T-cell (primary cell): ENCODE measurements around the gene PIP5K1B. TPM values are rescaled to one million over a fixed set of nuclear protein-coding genes. Genes with fewer than 3 reads are reported as not detected.

Source experiments
- ATAC-seq, 4 experiments: fragments of 200-7000 bp in 3 of 4; fragments of 150-1000 bp in 1 of 4; cut with Tn5 transposase; replicated peaks in 1 of 4; 1 replicate in 3 of 4; 2 replicates in 1 of 4; pipeline ENCODE4 v1.10.0; 2021; ENCODE audit warnings: moderate library complexity in 3 of 4, mild to moderate bottlenecking in 2 of 4, moderate number of reproducible peaks in 1 of 4
- CTCF ChIA-PET, 2 donors: fragments of 300-600 bp; sonication (Branson Sonifier 250); formaldehyde crosslinking; loops; one replicate each; lab custom pipeline; 2022; ENCODE audit warnings: antibody characterized with exemption in 2 of 2; lab: Charles Lee
- POLR2A ChIA-PET, 2 donors: fragments of 300-600 bp; sonication (Branson Sonifier 250); formaldehyde crosslinking; loops; one replicate each; lab custom pipeline; 2022; ENCODE audit warnings: antibody characterized with exemption in 2 of 2; lab: Charles Lee
- DNase-seq, 35 experiments: peaks; one replicate each; pipeline versions ENCODE4 v3.0.0 to v3.0.0-alpha.2; 2013 to 2023
- H3K27ac ChIP-seq: one replicate; pipeline ENCODE4 v1.5.1; 2013; ENCODE audit warnings: low read length
- H3K27me3 ChIP-seq, 2 experiments: replicated peaks in 1 of 2; 1 replicate in 1 of 2; 2 replicates in 1 of 2; pipeline versions ENCODE4 v1.6.1 to v1.7.0; 2013; ENCODE audit warnings: low read length in 1 of 2, mixed read lengths in 1 of 2; ENCODE audit not compliant: control insufficient read depth in 2 of 2, insufficient read depth in 2 of 2; ENCODE audit errors: extremely low read depth in 1 of 2
- H3K36me3 ChIP-seq, 2 donors: 1 replicate in 1 of 2; 2 replicates in 1 of 2; pipeline versions ENCODE4 v1.6.1 to v1.7.0; 2013; ENCODE audit warnings: low read length in 1 of 2; ENCODE audit not compliant: control insufficient read depth in 2 of 2, insufficient read depth in 1 of 2; ENCODE audit errors: extremely low read depth in 1 of 2
- H3K4me1 ChIP-seq, 2 experiments: 1 replicate in 1 of 2; 2 replicates in 1 of 2; pipeline versions ENCODE4 v1.6.1 to v1.7.0; 2013; ENCODE audit warnings: low read length in 2 of 2, mixed read lengths in 1 of 2; ENCODE audit not compliant: insufficient read depth in 2 of 2, control insufficient read depth in 1 of 2; ENCODE audit errors: extremely low read depth in 1 of 2
- H3K4me3 ChIP-seq, 2 donors: 1 replicate in 1 of 2; 2 replicates in 1 of 2; pipeline versions ENCODE4 v1.5.1 to v1.7.0; 2013; ENCODE audit warnings: mild to moderate bottlenecking in 2 of 2, low read length in 1 of 2, moderate library complexity in 1 of 2; ENCODE audit not compliant: control insufficient read depth in 1 of 2; ENCODE audit errors: extremely low read depth in 1 of 2
- H3K9me3 ChIP-seq: 2 replicates; pipeline ENCODE4 v1.7.0; 2013
- H3K27ac Mint-ChIP-seq, 2 donors: one replicate each; pipeline ENCODE4 v1.8.0; 2020 to 2021; ENCODE audit warnings: mild to moderate bottlenecking in 2 of 2, mixed read lengths in 2 of 2
- H3K27me3 Mint-ChIP-seq, 2 donors: one replicate each; pipeline ENCODE4 v1.8.0; 2021 to 2022; ENCODE audit warnings: mixed read lengths in 2 of 2
- H3K36me3 Mint-ChIP-seq: one replicate; pipeline ENCODE4 v1.8.0; 2021; ENCODE audit warnings: mixed read lengths
- H3K4me1 Mint-ChIP-seq, 3 donors: one replicate each; pipeline ENCODE4 v1.8.0; 2020 to 2022; ENCODE audit warnings: mixed read lengths in 3 of 3, mild to moderate bottlenecking in 1 of 3
- H3K4me3 Mint-ChIP-seq, 3 donors: one replicate each; pipeline ENCODE4 v1.8.0; 2020 to 2022; ENCODE audit warnings: mild to moderate bottlenecking in 3 of 3, mixed read lengths in 3 of 3, moderate library complexity in 3 of 3
- H3K9me3 Mint-ChIP-seq, 3 donors: one replicate each; pipeline ENCODE4 v1.8.0; 2020 to 2022; ENCODE audit warnings: mixed read lengths in 3 of 3
- WGBS: methylation state at CpG from one replicate; pipeline ENCODE4 v1.1.5; 2013; ENCODE audit warnings: missing lambda C conversion rate; ENCODE audit not compliant: insufficient coverage; 5-methylcytosine and 5-hydroxymethylcytosine counted together
- total RNA-seq, 35 experiments: library from RNA in 6 of 35; stranded (reverse) in 6 of 35; fragments of 120-200 nt in 1 of 35; gene quantifications; one replicate each; pipeline versions ENCODE4 v1.2.1 to v1.2.4 and lab custom pipeline; 2013 to 2026

The PIP5K1B gene
- total RNA-seq, 5 donors from 2014 or later (not counting 1 experiment from before 2014, with no cell fraction given), result 0.29 to 1.8 (median 0.95) TPM

DNA sequence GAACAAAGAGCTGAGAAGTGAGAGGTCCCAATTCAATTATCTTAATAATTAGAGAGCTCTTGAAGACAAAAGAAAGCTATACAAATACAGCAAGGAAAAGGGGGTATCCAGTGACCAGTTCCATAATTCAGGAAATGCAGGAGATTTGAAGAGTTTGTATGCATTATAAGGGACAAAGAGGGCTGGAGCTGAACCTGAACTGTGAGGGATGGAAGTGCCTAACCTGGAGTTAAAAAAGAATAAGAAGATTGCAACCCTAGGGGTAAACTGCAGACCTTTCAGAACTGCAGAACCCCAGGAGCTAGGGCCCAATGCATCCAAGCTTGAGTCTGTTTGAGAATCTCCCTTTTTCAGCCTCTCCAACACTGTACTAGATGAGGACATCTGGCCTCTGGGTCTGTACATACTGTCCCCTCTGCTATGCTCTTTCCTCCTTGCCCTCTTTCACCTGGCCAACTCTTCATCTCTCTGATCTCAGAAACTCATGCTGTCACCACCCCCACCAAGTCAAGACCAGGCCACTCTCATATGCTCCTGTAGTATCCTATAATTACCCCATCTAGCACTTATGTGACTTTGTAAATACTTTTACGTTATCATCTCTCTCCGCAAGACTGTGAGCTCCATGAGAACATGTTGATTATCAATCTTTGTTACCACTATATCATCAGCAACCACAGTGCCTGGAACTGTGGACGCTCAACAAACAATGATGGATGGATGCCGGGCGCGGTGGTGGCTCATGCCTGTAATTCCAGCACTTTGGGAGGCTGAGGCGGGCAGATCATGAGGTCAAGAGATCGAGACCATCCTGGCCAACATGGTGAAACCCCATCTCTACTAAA, 315.5 kb downstream of the PIP5K1B start:
- CTCF ChIA-PET, result interaction anchor here (0.5 to 1.2 kb wide), 5 partner anchors 11 to 1344 kb away, joined by 3 to 6 read pairs (median 3); partner anchors contain the start of gene FXN (in 1 of the 2)
- peaks cover 8 to 22% of the 10 kb centered on the region in 2 experiments for H3K4me1 ChIP-seq
- H3K27ac ChIP-seq, result no peak overlapping the region
- no peaks in the 10 kb centered on the region for H3K9me3 Mint-ChIP-seq
- H3K36me3 Mint-ChIP-seq, result no peaks in the 10 kb centered on the region
- H3K36me3 ChIP-seq, result no peaks in the 10 kb centered on the region
- peak overlapping the region in 1 of 3 donors; percentile 62 for H3K4me3 Mint-ChIP-seq
- H3K27ac Mint-ChIP-seq, result peak overlapping the region; percentile 79 to 82
- whole genome bisulfite sequencing, result 100% methylated on average over 3 of the region's 8 CpGs
- peaks cover 0 to 3% of the 10 kb centered on the region in 2 experiments for H3K27me3 ChIP-seq
- H3K27me3 Mint-ChIP-seq, result no peaks in the 10 kb centered on the region
- H3K4me1 Mint-ChIP-seq, result peaks cover 22 to 42% (median 40%) of the 10 kb centered on the region in 3 donors
- POLR2A ChIA-PET, result no interaction called here
- H3K9me3 ChIP-seq, result no peaks in the 10 kb centered on the region
- ATAC-seq (no peak), DNase-seq (no peak)
- H3K4me3 ChIP-seq, result no peak overlapping the region

- Histone ChIP-seq H3K9me3 (no peaks in the 10 kb centered on the region), H3K36me3 (no peaks in the 10 kb centered on the region), H3K27ac (no peak overlapping the region), H3K27me3 (peaks cover 0 to 3% of the 10 kb centered on the region in 2 experiments), H3K4me1 (peaks cover 17 to 38% of the 10 kb centered on the region in 2 experiments), H3K4me3 (no peak overlapping the region)
- Mint-ChIP-seq H3K27me3 (no peaks in the 10 kb centered on the region), H3K4me3 (no peak overlapping the region), H3K27ac (no peak overlapping the region), H3K4me1 (peaks cover 36 to 53% (median 51%) of the 10 kb centered on the region in 3 donors), H3K9me3 (no peaks in the 10 kb centered on the region), H3K36me3 (no peaks in the 10 kb centered on the region)
- ATAC-seq (no peak), DNase-seq (no peak)
- WGBS, result 80% methylated on average over 2 of the region's 7 CpGs
- ChIA-PET POLR2A (no interaction called here), CTCF (interaction anchor here in 1 of 2 donors (0.6 kb wide), 1 partner anchor 28 kb away, joined by 4 read pairs; no protein-coding TSS in a partner anchor)
Observed at GRCh38 chr9:69023650-69024049, 318.6 kb downstream of the PIP5K1B start.

- no peaks in the 10 kb centered on the region for H3K27me3 Mint-ChIP-seq
- peaks cover 4 to 5% (median 5%) of the 10 kb centered on the region in 3 donors for H3K9me3 Mint-ChIP-seq
- Histone ChIP-seq H3K4me1 (peaks cover 14 to 26% of the 10 kb centered on the region in 2 experiments), H3K36me3 (no peaks in the 10 kb centered on the region), H3K9me3 (no peaks in the 10 kb centered on the region), H3K27me3 (peaks cover 0 to 3% of the 10 kb centered on the region in 2 experiments), H3K4me3 (no peak overlapping the region), H3K27ac (no peak overlapping the region)
- peaks cover 42 to 53% (median 50%) of the 10 kb centered on the region in 3 donors for H3K4me1 Mint-ChIP-seq
- ChIA-PET POLR2A (no interaction called here), CTCF (interaction anchor here (0.6 to 1.6 kb wide), 6 partner anchors 8 to 246 kb away, joined by 3 read pairs; partner anchors contain the start of gene FXN (in 1 of the 2))
- DNase-seq (peak in 26 of 35 experiments; percentile 8 to 76 (median 22)), ATAC-seq (peak; percentile 65 to 74 (median 68))
- H3K27ac Mint-ChIP-seq, result peak overlapping the region; percentile 38 to 58
- no peaks in the 10 kb centered on the region for H3K36me3 Mint-ChIP-seq
- 80% methylated on average over 1 of the region's 5 CpGs for WGBS
- peak overlapping the region in 1 of 3 donors; percentile 38 for H3K4me3 Mint-ChIP-seq
Observed at GRCh38 chr9:69027355-69028097, 322.5 kb downstream of the PIP5K1B start.

GRCh38 chr9:69028754-69029153, 323.7 kb downstream of the PIP5K1B start:
- peak overlapping the region in 1 of 3 donors; percentile 56 for H3K4me3 Mint-ChIP-seq
- peaks cover 42 to 48% (median 46%) of the 10 kb centered on the region in 3 donors for H3K4me1 Mint-ChIP-seq
- H3K36me3 Mint-ChIP-seq, result no peaks in the 10 kb centered on the region
- Histone ChIP-seq H3K27ac (no peak overlapping the region), H3K4me1 (peaks cover 14 to 26% of the 10 kb centered on the region in 2 experiments), H3K4me3 (no peak overlapping the region), H3K36me3 (no peaks in the 10 kb centered on the region), H3K27me3 (peaks cover 0 to under 1% of the 10 kb centered on the region in 2 experiments), H3K9me3 (no peaks in the 10 kb centered on the region)
- ChIA-PET POLR2A (interaction anchor here in 1 of 2 donors (0.7 kb wide), 1 partner anchor 989 kb away, joined by 4 read pairs; no protein-coding TSS in a partner anchor), CTCF (interaction anchor here (0.7 to 1.6 kb wide), 8 partner anchors 19 to 446 kb away, joined by 3 to 4 read pairs (median 3); no protein-coding TSS in a partner anchor)
- peak overlapping the region; percentile 71 to 74 for H3K27ac Mint-ChIP-seq
- ATAC-seq, result peak; percentile 76 to 90 (median 86)
- WGBS, result 0% methylated on average over 1 of the region's 2 CpGs
- peak in 33 of 35 experiments; percentile 15 to 65 (median 36) for DNase-seq
- peaks cover 4 to 5% (median 5%) of the 10 kb centered on the region in 3 donors for H3K9me3 Mint-ChIP-seq
- no peaks in the 10 kb centered on the region for H3K27me3 Mint-ChIP-seq

DNA sequence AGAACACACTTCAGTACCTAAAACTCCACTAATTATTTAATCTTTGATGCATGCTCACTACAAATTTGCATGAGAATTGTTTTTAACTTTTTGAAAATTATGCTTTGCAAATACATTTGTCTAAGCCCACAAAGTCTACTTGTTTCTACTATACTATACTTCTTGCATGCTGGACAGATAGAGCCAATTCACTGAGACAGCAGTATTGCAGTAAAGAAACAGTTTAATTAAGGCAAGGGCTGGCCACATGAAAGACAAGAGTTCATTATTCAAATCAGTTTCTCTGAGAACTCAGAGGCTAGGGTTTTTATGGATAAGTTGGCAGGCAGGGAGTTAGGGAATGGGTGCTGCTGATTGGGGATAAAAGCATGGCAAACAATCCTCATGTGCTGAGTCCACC, 324.5 kb downstream of the PIP5K1B start:
- Histone ChIP-seq H3K4me1 (peaks cover 14 to 26% of the 10 kb centered on the region in 2 experiments), H3K36me3 (no peaks in the 10 kb centered on the region), H3K4me3 (no peak overlapping the region), H3K27me3 (no peaks in the 10 kb centered on the region), H3K27ac (no peak overlapping the region), H3K9me3 (no peaks in the 10 kb centered on the region)
- H3K27ac Mint-ChIP-seq, result peak overlapping the region; percentile 8 to 17
- ChIA-PET POLR2A (interaction anchor here (0.5 to 0.7 kb wide), 2 partner anchors 57 to 988 kb away, joined by 3 to 4 read pairs; no protein-coding TSS in a partner anchor), CTCF (interaction anchor here in 1 of 2 donors (0.7 kb wide), 1 partner anchor 26 kb away, joined by 3 read pairs; no protein-coding TSS in a partner anchor)
- ATAC-seq (no peak), DNase-seq (no peak)
- no peaks in the 10 kb centered on the region for H3K27me3 Mint-ChIP-seq
- peak overlapping the region in 1 of 3 donors; percentile 56 for H3K4me3 Mint-ChIP-seq
- peaks cover 4 to 5% (median 5%) of the 10 kb centered on the region in 3 donors for H3K9me3 Mint-ChIP-seq
- no peaks in the 10 kb centered on the region for H3K36me3 Mint-ChIP-seq
- peaks cover 42 to 49% (median 48%) of the 10 kb centered on the region in 3 donors for H3K4me1 Mint-ChIP-seq
